Eye (tissue), 1 donor: ENCODE measurements around the gene KLRK1.
"Not testable (repeated sequence)": the region's sequence is repeated elsewhere in the genome, so short reads cannot be mapped to it uniquely, and the experiment has no call there.

Experiments
- DNase-seq: peaks from one replicate; pipeline ENCODE4 v3.0.0-alpha.2; 2015

The KLRK1 gene

DNA sequence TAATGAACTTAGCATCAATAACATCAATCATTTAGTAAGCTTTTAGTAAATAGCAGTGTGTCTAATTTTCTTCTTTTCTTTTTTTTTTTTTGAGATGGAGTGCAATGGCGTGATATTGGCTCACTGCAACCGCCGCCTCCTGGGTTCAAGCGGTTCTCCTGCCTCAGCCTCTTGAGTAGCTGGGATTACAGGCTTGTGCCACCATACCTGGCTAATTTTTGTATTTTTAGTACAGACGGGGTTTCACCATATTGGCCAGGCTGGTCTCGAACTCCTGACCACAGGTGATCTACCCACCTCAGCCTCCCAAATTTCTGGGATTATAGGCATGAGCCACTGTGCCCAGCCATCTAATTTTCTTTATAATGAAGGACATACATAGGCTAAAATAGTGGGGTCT lies 2.3 kb downstream of the KLRK1 start:
- not testable (repeated sequence) for DNase-seq

GRCh38 chr12:10386857-10387256 lies 3.0 kb downstream of the KLRK1 start:
- no peak for DNase-seq

DNA sequence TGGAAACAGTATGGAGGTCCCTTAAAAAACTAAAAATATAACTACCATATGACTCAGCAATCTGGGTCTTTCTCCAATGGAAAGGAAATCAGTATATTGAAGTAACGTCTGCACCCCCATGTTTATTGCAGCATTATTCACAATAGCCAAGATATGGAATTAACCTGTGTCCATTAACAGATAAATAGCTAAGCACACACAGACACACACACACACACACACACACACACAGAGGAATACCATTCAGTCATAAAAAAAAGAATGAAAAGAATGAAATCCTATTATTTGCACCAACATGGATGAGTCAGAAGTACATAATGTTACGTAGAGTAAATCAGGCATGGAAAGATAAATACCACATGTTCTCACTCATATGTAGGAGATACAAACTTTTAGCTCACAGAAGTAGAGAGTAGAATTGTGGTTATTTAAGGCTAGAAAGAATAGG lies 4.7 kb downstream of the KLRK1 start:
- no peak for DNase-seq

DNA sequence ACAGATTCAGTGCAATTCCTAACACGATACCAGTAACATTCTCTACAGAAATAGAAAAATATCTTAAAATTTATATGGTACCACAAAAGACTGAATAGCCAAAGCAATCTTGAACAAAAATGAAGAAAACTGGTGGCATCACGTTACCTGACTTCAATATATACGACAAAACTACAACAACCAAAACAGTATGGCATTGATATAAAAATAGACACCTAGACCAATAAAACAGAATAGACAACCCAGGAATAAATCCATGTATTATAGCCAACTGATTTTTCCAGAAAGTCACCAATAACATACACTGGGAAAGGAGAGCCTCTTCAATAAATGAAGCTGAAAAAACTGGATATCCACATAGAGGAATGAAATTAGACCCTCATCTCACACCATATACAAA lies 5.7 kb downstream of the KLRK1 start:
- no peak for DNase-seq

DNA sequence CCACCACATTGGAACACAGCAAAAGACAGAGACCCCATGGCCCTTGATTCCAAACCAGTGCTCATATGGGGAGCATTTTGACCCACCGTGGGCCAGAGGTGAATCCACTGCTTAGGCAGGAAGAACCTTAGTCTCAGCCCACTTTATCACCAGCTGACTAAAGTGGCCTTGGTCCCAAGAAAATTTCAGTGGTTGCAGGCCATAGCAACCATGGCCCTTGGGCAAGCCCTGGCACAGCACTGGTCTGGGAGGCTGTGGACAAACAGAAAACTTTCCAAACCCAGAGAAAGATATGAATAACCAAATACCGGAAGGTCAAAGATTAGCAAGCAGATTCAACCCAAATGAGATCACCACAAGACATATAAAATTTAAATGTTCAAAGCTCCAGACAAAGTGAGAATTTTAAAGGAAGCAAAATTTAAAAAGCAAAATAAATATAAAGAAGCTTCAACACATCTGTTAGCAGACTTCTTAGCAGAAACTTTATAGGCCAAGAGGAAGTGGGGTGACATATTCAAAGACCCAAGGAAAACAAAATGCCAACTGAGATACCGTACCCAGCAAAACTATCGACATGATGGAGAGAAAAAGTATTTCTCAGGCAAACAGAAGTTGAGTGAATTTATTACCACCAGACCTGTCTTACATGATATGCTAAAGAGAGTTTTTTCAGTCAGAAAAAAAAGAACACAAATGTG lies 7.8 kb downstream of the KLRK1 start:
- DNase-seq = no peak

- DNase-seq = not testable (repeated sequence)
Observed at GRCh38 chr12:10378737-10379136, 11.1 kb downstream of the KLRK1 start.

DNA sequence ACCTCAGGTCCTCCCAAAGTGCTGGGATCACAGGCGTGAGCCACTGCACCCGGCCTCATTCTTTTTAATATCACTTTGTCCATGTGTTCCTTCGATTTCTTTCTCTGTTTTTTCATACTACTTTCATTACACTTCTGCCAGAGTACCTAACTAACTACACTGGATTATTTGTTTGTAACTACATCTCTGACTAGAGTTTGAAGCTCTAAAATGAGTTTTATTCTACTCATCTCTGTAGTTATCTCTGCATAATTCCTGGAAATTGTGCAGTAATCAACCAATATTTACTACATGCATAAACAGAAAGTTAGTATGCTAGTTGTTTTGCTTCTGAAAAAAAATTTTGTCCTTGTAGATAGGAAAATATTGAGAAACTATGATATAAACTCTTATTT lies 15.2 kb downstream of the KLRK1 start:
- DNase-seq = no peak

- no peak for DNase-seq
Observed at GRCh38 chr12:10372559-10372958, 17.3 kb downstream of the KLRK1 start.

GRCh38 chr12:10371893-10372535 lies 17.8 kb downstream of the KLRK1 start:
- DNase-seq = not testable (repeated sequence)

DNA sequence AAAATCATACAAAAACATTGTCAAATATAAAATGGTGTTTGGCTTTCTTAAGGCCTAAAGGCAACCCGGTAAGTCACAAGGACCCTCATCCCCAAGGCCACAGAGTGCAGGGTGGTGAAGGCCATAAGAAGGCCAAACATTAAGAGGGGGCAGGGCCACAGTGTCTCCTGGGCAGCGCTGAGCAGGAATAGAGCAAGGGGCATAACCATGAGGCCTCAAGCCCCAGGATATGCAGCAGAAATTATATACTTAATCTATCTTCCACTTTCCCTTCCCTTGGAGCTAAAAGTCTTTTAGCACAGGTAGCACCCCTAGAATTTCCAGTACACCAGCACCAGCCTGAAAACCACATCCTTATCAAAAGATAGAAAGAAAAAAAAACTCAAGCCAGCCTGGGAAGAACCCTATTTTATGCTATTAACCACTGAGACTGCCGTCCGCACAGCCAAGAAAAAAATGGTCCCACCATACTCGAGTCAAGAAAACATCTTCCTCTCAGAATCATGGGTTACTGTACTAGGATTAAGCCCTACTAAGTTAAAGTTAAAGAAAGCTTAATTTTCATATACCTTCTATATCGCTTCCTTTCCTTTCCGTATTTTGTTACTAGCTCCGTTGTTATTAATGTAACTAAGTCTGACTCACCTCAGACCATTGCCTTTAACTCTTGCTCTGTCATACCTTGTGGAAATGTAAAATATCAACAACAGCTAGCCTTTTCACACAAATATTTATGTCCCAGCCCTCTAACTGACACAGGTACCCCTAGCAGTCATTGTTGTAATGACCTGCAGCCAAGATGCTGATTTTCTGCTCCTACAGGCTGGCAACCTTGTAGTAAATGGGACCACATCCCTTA lies 20.1 kb downstream of the KLRK1 start:
- no peak for DNase-seq

DNA sequence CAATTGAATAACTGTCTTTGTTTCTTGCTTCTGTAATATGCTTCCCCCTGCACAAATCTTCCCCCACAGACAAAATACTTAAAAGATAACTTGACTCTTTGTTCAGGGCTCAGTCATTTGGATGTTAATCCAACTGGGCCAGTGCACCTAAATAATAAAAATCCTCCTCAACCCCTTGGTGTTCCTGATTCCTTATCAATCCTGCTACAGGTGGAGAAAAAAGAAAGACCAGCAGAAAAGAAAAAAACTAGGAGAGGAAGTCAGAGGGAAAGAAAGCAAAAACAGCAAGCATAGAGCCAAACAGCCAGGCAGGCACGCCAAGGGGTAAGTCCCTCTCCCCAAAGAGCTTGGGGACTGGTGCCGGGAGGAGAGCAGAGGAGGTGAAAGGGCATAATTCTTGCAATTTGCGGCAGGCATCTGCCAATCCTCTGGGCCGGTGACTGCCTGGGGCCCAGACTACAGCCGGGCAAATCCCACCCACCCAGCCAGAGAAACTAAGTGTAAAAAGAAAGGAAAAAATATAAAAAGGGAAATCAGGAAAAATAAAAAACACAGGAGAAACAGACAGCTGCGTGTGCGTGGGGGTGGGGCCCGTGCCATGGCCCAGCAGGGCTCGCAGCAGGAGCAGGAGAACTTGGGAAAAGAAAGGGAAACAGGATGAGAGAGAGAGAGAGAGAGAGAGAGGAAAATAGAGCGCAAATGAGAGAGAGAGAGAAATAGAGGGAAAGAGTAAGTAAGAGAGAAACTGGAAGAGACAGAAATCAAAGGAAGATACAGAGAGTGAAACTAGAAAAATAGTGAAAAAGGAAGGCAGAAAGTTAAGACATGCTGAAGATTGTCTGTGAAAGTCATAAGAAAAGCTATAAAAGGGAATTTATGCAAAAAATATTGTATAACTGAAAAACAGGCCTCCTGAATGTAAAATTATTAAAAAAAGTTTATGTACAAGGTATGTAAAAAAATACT lies 21.4 kb downstream of the KLRK1 start:
- no peak for DNase-seq

- not testable (repeated sequence) for DNase-seq
Observed at GRCh38 chr12:10367714-10368113, 22.1 kb downstream of the KLRK1 start.

DNA sequence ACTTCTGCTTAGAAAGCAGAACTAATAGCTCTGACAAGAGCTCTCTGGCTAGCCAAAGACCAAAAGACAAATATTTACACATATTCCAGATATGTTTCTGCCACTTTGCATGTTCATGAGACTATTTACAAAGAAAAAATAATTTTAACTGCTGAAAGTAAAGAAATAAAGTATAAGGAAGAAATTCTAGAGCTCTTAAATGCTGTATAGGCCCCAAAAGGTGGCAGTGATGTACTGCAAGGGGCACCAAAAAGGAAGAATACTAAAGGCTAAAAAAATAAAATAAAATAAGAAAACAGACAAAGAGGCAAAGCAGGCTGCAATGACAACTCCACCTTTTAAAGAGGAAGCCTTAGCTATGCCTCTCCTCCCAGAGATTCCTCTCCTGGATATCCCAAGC lies 23.0 kb downstream of the KLRK1 start:
- DNase-seq = peak; percentile 8

DNA sequence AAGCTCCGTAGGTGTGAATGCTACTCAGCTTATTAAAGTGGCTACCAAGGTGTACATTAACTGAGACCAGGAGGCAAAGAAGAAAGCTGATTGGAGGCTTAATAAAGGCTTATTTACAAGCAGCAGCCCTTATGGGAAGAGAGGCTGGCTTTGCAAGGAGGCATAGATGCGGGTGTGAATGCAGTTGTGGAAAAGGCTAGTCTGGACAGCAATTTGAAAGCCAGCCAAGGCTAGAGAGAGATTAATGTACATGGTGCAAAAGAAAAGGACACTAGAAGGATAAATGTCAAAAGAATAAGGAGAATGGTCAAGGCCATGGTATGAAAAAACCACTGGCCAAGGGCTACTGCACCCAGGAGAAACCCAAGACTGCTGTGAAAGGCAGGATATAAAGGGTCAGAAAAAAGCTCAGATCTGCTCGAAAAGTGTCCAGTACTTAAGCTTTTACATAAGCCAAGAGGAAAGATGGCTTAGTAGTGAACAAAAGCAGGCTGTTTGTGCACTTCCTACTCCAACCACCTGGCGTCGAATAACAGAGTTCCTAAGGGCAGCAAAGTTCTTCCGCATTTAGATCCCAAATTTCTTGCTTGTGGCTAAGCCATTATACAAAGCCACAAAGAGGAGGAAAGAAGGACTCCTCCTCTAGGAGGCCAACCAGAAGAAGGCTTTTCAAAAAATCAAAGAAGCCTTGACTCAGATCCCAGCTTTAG lies 24.0 kb downstream of the KLRK1 start:
- peak; percentile 44 for DNase-seq

DNA sequence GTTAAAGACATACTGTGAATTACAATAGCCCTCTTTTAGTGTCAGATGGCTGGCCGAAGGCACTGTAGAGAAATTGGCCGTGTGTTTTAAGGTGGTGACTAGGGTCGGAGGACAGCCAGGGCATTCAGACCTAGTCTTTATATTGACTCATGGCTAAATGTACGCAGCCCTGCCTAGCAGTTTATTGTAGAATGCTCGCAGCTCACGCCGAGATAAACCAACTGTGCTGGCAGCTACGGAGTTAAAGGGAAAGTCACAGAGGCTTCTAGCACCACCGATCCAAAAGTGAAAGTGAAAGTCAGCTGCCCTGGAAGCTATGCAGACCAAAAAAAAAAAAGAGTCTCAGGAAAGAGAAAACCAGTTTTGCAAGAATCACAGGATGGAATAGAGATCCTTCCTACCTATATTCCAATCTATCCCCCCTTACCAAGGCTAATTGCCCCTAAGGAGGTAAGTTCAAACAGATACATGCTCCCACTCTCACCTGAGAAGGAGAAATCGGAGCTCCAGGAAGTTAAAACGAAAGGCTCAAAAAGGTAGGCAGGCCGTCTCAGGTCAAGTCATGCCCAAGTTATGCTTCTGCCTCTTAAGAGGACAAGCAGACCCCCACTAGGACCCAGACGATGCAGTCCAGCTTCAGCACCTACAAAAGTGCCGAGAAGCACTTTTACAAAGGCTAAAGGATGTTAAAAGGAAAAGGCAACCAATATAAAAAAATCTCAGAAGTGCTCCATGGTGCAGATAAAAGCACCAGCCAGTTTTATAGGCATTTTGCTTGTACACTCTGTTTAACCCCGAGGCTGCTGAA lies 24.8 kb downstream of the KLRK1 start:
- DNase-seq = peak; percentile 90

- peak; percentile 84 for DNase-seq
Observed at GRCh38 chr12:10363914-10364814, 25.7 kb downstream of the KLRK1 start.

GRCh38 chr12:10363658-10363913 lies 26.3 kb downstream of the KLRK1 start:
- no peak for DNase-seq

GRCh38 chr12:10362828-10363657 lies 26.8 kb downstream of the KLRK1 start:
- DNase-seq = no peak

- no peak for DNase-seq
Observed at GRCh38 chr12:10362325-10362724, 27.5 kb downstream of the KLRK1 start.
